ENCODE results near the gene CACNA1C.

Gene CACNA1C

GRCh38 chr12:2343681-2344080, 290.9 kb downstream of the CACNA1C start:
- no peak for DNase-seq (ENCODE audit: low spot score)

GRCh38 chr12:2344476-2344875, 291.7 kb downstream of the CACNA1C start:
- DNase-seq (ENCODE audit: low spot score): no peak

GRCh38 chr12:2344885-2345284, 292.1 kb downstream of the CACNA1C start:
- no peak for DNase-seq (ENCODE audit: low spot score)

- no peak for DNase-seq (ENCODE audit: low spot score)
These were observed 293.1 kb downstream of the CACNA1C start for GRCh38 chr12:2345902-2346301.

- DNase-seq (ENCODE audit: low spot score): no peak
These were observed 293.6 kb downstream of the CACNA1C start for GRCh38 chr12:2346416-2346815.

- no peak for DNase-seq (ENCODE audit: low spot score)
These were observed 294.5 kb downstream of the CACNA1C start for GRCh38 chr12:2347137-2347843.

GRCh38 chr12:2347844-2348481, 295.2 kb downstream of the CACNA1C start:
- no peak for DNase-seq (ENCODE audit: low spot score)

GRCh38 chr12:2348482-2348852, 295.7 kb downstream of the CACNA1C start:
- no peak for DNase-seq (ENCODE audit: low spot score)

GRCh38 chr12:2351161-2351560, 298.4 kb downstream of the CACNA1C start:
- no peak for DNase-seq (ENCODE audit: low spot score)

- no peak for DNase-seq (ENCODE audit: low spot score)
These were observed 299.4 kb downstream of the CACNA1C start for GRCh38 chr12:2352203-2352602.

GRCh38 chr12:2353281-2353680, 300.5 kb downstream of the CACNA1C start:
- DNase-seq (ENCODE audit: low spot score): no peak

- no peak for DNase-seq (ENCODE audit: low spot score)
These were observed 300.9 kb downstream of the CACNA1C start for GRCh38 chr12:2353691-2354090.

GRCh38 chr12:2354151-2354991, 301.6 kb downstream of the CACNA1C start:
- no peak for DNase-seq (ENCODE audit: low spot score)

GRCh38 chr12:2355198-2355597, 302.4 kb downstream of the CACNA1C start:
- DNase-seq (ENCODE audit: low spot score): no peak

- no peak for DNase-seq (ENCODE audit: low spot score)
These were observed 302.8 kb downstream of the CACNA1C start for GRCh38 chr12:2355604-2356003.

GRCh38 chr12:2356601-2357125, 303.9 kb downstream of the CACNA1C start:
- DNase-seq (ENCODE audit: low spot score): no peak

- no peak for DNase-seq (ENCODE audit: low spot score)
These were observed 306.3 kb downstream of the CACNA1C start for GRCh38 chr12:2358986-2359658.

- no peak for DNase-seq (ENCODE audit: low spot score)
These were observed 307.2 kb downstream of the CACNA1C start for GRCh38 chr12:2359725-2360629.

- no peak for DNase-seq (ENCODE audit: low spot score)
These were observed 307.9 kb downstream of the CACNA1C start for GRCh38 chr12:2360630-2361170.

GRCh38 chr12:2363836-2364609, 311.2 kb downstream of the CACNA1C start:
- DNase-seq (ENCODE audit: low spot score): no peak
